OCI-LY1 (cell line): Measurements from ENCODE around the gene HDAC3.

Source experiments
- CTCF ChIP-seq: fragments of 200-600 bp; sonication (generic), shearing (Covaris generic); IDR thresholded peaks from 2 replicates; pipeline ENCODE4 v1.5.1; 2017; ENCODE audit warnings: mild to moderate bottlenecking, antibody characterized with exemption, low read length, moderate library complexity, mixed read lengths
- EZH2 ChIP-seq: fragments of 200-600 bp; sonication (generic), shearing (Covaris generic); IDR thresholded peaks from 2 replicates; pipeline ENCODE4 v1.8.0; 2017; ENCODE audit warnings: borderline replicate concordance, mixed run types, mild to moderate bottlenecking, antibody characterized with exemption, low read length, moderate library complexity, mixed read lengths

GRCh38 chr5:141574122-141574510 is 62.5 kb downstream of the HDAC3 start:
- TF ChIP-seq CTCF (no peak), EZH2 (no peak)
